Measurements from ENCODE around the gene PCGF6. TPM values are rescaled to one million over a fixed set of nuclear protein-coding genes. Genes with fewer than 3 reads are reported as not detected.

PCGF6 gene
- total and polyA plus RNA-seq, 3 experiments from 2014 or later, result 10.8 to 17.7 (median 17.6) TPM

GRCh38 chr10:103254538-103255325, 96.2 kb downstream of the PCGF6 start:
- H3K4me3 ChIP-seq (ENCODE audit: low read length), result no peak overlapping the region
- H3K4me1 Mint-ChIP-seq, result no peaks in the 10 kb centered on the region
- DNase-seq, result no peak
- POLR2A ChIA-PET, result no interaction called here
- no peak overlapping the region for H3K27ac ChIP-seq (ENCODE audit: low read depth, low read length)
- no peaks in the 10 kb centered on the region for H3K36me3 ChIP-seq (ENCODE audit: insufficient read depth, low read length)
- H3K4me3 Mint-ChIP-seq, result no peak overlapping the region
- H3K27me3 ChIP-seq (ENCODE audit: insufficient read depth, low read length, poor library complexity, severe bottlenecking), result no peaks in the 10 kb centered on the region
- no peaks in the 10 kb centered on the region for H3K4me1 ChIP-seq (ENCODE audit: insufficient read depth, low read length)
- CTCF ChIA-PET, result no interaction called here
- peaks cover 0 to 13% (median 4%) of the 10 kb centered on the region in 5 donors for H3K9me3 Mint-ChIP-seq
- H3K27ac Mint-ChIP-seq, result no peak overlapping the region
- peaks cover 0 to 9% (median 0%) of the 10 kb centered on the region in 3 donors for H3K36me3 Mint-ChIP-seq
- H3K9me3 ChIP-seq (ENCODE audit: low read length), result no peaks in the 10 kb centered on the region
- peaks cover 3 to 9% of the 10 kb centered on the region in 2 donors for H3K27me3 Mint-ChIP-seq

- Histone ChIP-seq H3K4me1 (ENCODE audit: insufficient read depth, low read length) (no peaks in the 10 kb centered on the region), H3K36me3 (ENCODE audit: insufficient read depth, low read length) (no peaks in the 10 kb centered on the region), H3K4me3 (ENCODE audit: low read length) (no peak overlapping the region), H3K27ac (ENCODE audit: low read depth, low read length) (no peak overlapping the region), H3K9me3 (ENCODE audit: low read length) (no peaks in the 10 kb centered on the region), H3K27me3 (ENCODE audit: insufficient read depth, low read length, poor library complexity, severe bottlenecking) (no peaks in the 10 kb centered on the region)
- no peaks in the 10 kb centered on the region for H3K4me1 Mint-ChIP-seq
- peaks cover 0 to 5% (median 0%) of the 10 kb centered on the region in 3 donors for H3K36me3 Mint-ChIP-seq
- no peak for DNase-seq
- peaks cover 0 to 8% (median 3%) of the 10 kb centered on the region in 5 donors for H3K9me3 Mint-ChIP-seq
- H3K27ac Mint-ChIP-seq, result no peak overlapping the region
- H3K27me3 Mint-ChIP-seq, result peaks cover 3 to 5% of the 10 kb centered on the region in 2 donors
- ChIA-PET CTCF (no interaction called here), POLR2A (no interaction called here)
- no peak overlapping the region for H3K4me3 Mint-ChIP-seq
Measured at GRCh38 chr10:103254113-103254512, 96.8 kb downstream of the PCGF6 start.

Other genes starting within 250 kb of the PCGF6 start
- gene NT5C2, start 157.9 kb downstream of the PCGF6 start, total RNA-seq, result 10 to 100 TPM; 45.9 to 49.7 TPM
- 59.8 TPM for gene NT5C2, start 157.9 kb downstream of the PCGF6 start, polyA plus RNA-seq
- not detected for gene RPEL1, start 105.3 kb downstream of the PCGF6 start, total RNA-seq
- gene RPEL1, start 105.3 kb downstream of the PCGF6 start, polyA plus RNA-seq, result not detected
- under 1 TPM; 0.73 to 0.94 TPM for gene INA, start 74.0 kb downstream of the PCGF6 start, total RNA-seq
- gene INA, start 74.0 kb downstream of the PCGF6 start, polyA plus RNA-seq, result not detected
- 10 to 100 TPM; 10.9 to 11.4 TPM for gene TAF5, start 16.8 kb upstream of the PCGF6 start, total RNA-seq
- gene TAF5, start 16.8 kb upstream of the PCGF6 start, polyA plus RNA-seq, result 4.4 TPM
- gene ATP5MK, start 45.3 kb upstream of the PCGF6 start, total RNA-seq, result 100 to 1,000 TPM; 438 to 454 TPM
- 553 TPM for gene ATP5MK, start 45.3 kb upstream of the PCGF6 start, polyA plus RNA-seq
- 10 to 100 TPM; 88.5 to 91.3 TPM for gene PDCD11, start 45.5 kb upstream of the PCGF6 start, total RNA-seq
- gene PDCD11, start 45.5 kb upstream of the PCGF6 start, polyA plus RNA-seq, result 16.4 TPM
- gene CALHM2, start 101.2 kb upstream of the PCGF6 start, total RNA-seq, result 10 to 100 TPM; 20.4 to 22.2 TPM
- 92.7 TPM for gene CALHM2, start 101.2 kb upstream of the PCGF6 start, polyA plus RNA-seq
- gene CALHM1, start 107.8 kb upstream of the PCGF6 start, total RNA-seq, result not detected
- not detected for gene CALHM1, start 107.8 kb upstream of the PCGF6 start, polyA plus RNA-seq
- gene CALHM3, start 128.1 kb upstream of the PCGF6 start, total RNA-seq, result not detected
- not detected for gene CALHM3, start 128.1 kb upstream of the PCGF6 start, polyA plus RNA-seq
- 1 to 10 TPM; 1.5 to 1.6 TPM for gene NEURL1, start 142.6 kb upstream of the PCGF6 start, total RNA-seq
- gene NEURL1, start 142.6 kb upstream of the PCGF6 start, polyA plus RNA-seq, result 0.69 TPM